Endodermal cell (in vitro differentiated cells): ENCODE measurements around the gene HUS1B. TPM values are rescaled to one million over a fixed set of nuclear protein-coding genes. Genes with fewer than 3 reads are reported as not detected.
A peak's percentile ranks its signal among the peaks of the same experiment; 100 is the strongest.

Source experiments
- DNase-seq: peaks from one replicate; pipeline ENCODE4 v3.0.0-alpha.2; 2017
- H3K27ac ChIP-seq: 2 replicates; pipeline ENCODE4 v1.5.1; 2013; ENCODE audit warnings: mild to moderate bottlenecking, low read depth, low read length, moderate library complexity
- H3K27me3 ChIP-seq: 2 replicates; pipeline ENCODE4 v1.6.1; 2013; ENCODE audit warnings: mild to moderate bottlenecking, low read length, moderate library complexity; ENCODE audit not compliant: insufficient read depth, control insufficient read depth, poor library complexity, severe bottlenecking
- H3K36me3 ChIP-seq: 2 replicates; pipeline ENCODE4 v1.7.0; 2013; ENCODE audit warnings: mild to moderate bottlenecking, low read length, moderate library complexity; ENCODE audit not compliant: control insufficient read depth, insufficient read depth
- H3K4me1 ChIP-seq: one replicate; pipeline ENCODE4 v1.7.0; 2013; ENCODE audit warnings: low read length; ENCODE audit not compliant: control insufficient read depth, insufficient read depth
- H3K4me3 ChIP-seq: 2 replicates; pipeline ENCODE4 v1.5.1; 2013; ENCODE audit warnings: mild to moderate bottlenecking, low read length, moderate library complexity
- H3K9ac ChIP-seq: 2 replicates; pipeline ENCODE4 v1.6.1; 2013; ENCODE audit warnings: mild to moderate bottlenecking, low read length, moderate library complexity; ENCODE audit not compliant: poor library complexity, severe bottlenecking; ENCODE audit errors: extremely low read depth
- H3K9me3 ChIP-seq: 2 replicates; pipeline ENCODE4 v1.6.1; 2013; ENCODE audit warnings: mild to moderate bottlenecking, low read length, moderate library complexity; ENCODE audit not compliant: control insufficient read depth
- H3K27ac Mint-ChIP-seq: 2 replicates; pipeline ENCODE4 v1.8.0; 2020; ENCODE audit warnings: mixed read lengths
- H3K27me3 Mint-ChIP-seq: 2 replicates; pipeline ENCODE4 v1.8.0; 2021; ENCODE audit warnings: mild to moderate bottlenecking, mixed read lengths; ENCODE audit not compliant: insufficient read depth
- H3K36me3 Mint-ChIP-seq: 2 replicates; pipeline ENCODE4 v1.8.0; 2020; ENCODE audit warnings: low read depth, mixed read lengths
- H3K4me1 Mint-ChIP-seq: 2 replicates; pipeline ENCODE4 v1.8.0; 2020; ENCODE audit warnings: mixed read lengths
- H3K4me3 Mint-ChIP-seq: 2 replicates; pipeline ENCODE4 v1.8.0; 2020; ENCODE audit warnings: mild to moderate bottlenecking, moderate library complexity, mixed read lengths
- H3K9me3 Mint-ChIP-seq: 2 replicates; pipeline ENCODE4 v1.8.0; 2020; ENCODE audit warnings: mild to moderate bottlenecking, mixed read lengths
- CTCF ChIP-seq: fragments of 200-600 bp; sonication (generic); conservative IDR thresholded peaks from 2 replicates; pipeline ENCODE4 v1.5.0; 2021; ENCODE audit warnings: antibody characterized with exemption, mild to moderate bottlenecking
- WGBS, 2 experiments: methylation state at CpG; one replicate each; pipeline versions ENCODE4 v1.1.5 to v1.1.7; 2013; ENCODE audit warnings: missing lambda C conversion rate in 2 of 2, mixed read lengths in 1 of 2; ENCODE audit not compliant: insufficient coverage in 1 of 2, insufficient read length in 1 of 2; 5-methylcytosine and 5-hydroxymethylcytosine counted together
- total RNA-seq, 2 donors: library from RNA; stranded (reverse); fragmentation: NEBNext Ultra II Directional in 1 of 2; extraction: Animal tissue kit (Norgen Biotek cat#: 25700) in 1 of 2; gene quantifications; 2 replicates in 1 of 2; 3 replicates in 1 of 2; pipeline ENCODE4 v1.2.1, GENCODE V29; 2021

Gene HUS1B
- total RNA-seq, 2 donors from 2014 or later, result 1.0 to 1.1 TPM

DNA sequence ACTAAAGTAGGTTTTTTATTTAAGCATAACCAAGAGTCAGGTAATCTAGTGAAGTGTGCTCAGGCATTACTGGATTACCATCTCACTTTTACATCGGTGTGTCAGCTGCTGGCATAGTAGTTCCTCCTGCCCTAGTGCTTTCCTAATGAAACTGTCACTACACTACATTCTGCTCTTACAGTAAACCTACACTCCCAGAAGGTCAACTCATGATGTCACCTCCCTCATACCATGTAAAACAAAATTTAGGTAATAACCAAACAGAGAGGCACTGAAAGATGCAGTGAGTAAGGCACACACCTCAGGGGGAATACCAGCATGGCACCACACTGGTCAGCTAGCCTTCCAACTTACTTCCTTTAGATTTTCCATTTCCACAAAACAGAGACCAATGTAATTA is 23.3 kb downstream of the HUS1B start:
- Mint-ChIP-seq H3K4me1 (no peaks in the 10 kb centered on the region), H3K27ac (no peak overlapping the region), H3K4me3 (no peak overlapping the region), H3K27me3 (no peaks in the 10 kb centered on the region), H3K9me3 (no peaks in the 10 kb centered on the region), H3K36me3 (peaks cover 31% of the 10 kb centered on the region)
- Histone ChIP-seq H3K27me3 (no peaks in the 10 kb centered on the region), H3K9me3 (no peaks in the 10 kb centered on the region), H3K36me3 (peaks cover 24% of the 10 kb centered on the region), H3K4me1 (no peaks in the 10 kb centered on the region), H3K4me3 (no peak overlapping the region), H3K27ac (no peak overlapping the region), H3K9ac (no peak overlapping the region)
- TF ChIP-seq CTCF, result no peak
- no peak for DNase-seq
- WGBS, 2 experiments, result 95 to 100% methylated on average over 1 of the region's 1 CpG

- no peak overlapping the region for H3K9ac ChIP-seq
- WGBS, 2 experiments, result 95 to 100% methylated on average over 1 to 3 of the region's 3 CpGs
- no peak overlapping the region for H3K4me3 ChIP-seq
- no peak overlapping the region for H3K27ac ChIP-seq
- no peaks in the 10 kb centered on the region for H3K9me3 ChIP-seq
- Mint-ChIP-seq H3K4me3 (no peak overlapping the region), H3K36me3 (peaks cover 7% of the 10 kb centered on the region), H3K27ac (no peak overlapping the region), H3K27me3 (no peaks in the 10 kb centered on the region), H3K4me1 (peaks cover 7% of the 10 kb centered on the region), H3K9me3 (no peaks in the 10 kb centered on the region)
- H3K36me3 ChIP-seq, result peaks cover 27% of the 10 kb centered on the region
- DNase-seq, result no peak
- no peak for TF ChIP-seq CTCF
- no peaks in the 10 kb centered on the region for H3K27me3 ChIP-seq
- no peaks in the 10 kb centered on the region for H3K4me1 ChIP-seq
Observed at GRCh38 chr6:628766-629165, 28.1 kb downstream of the HUS1B start.

GRCh38 chr6:626236-626635 is 30.7 kb downstream of the HUS1B start:
- Histone ChIP-seq H3K27me3 (no peaks in the 10 kb centered on the region), H3K36me3 (peaks cover 33% of the 10 kb centered on the region), H3K9ac (no peak overlapping the region), H3K27ac (no peak overlapping the region), H3K4me3 (no peak overlapping the region), H3K9me3 (no peaks in the 10 kb centered on the region), H3K4me1 (peaks cover 2% of the 10 kb centered on the region)
- peaks cover 2% of the 10 kb centered on the region for H3K36me3 Mint-ChIP-seq
- H3K4me1 Mint-ChIP-seq, result peaks cover 18% of the 10 kb centered on the region
- no peak for DNase-seq
- no peak overlapping the region for H3K4me3 Mint-ChIP-seq
- H3K27me3 Mint-ChIP-seq, result no peaks in the 10 kb centered on the region
- no peaks in the 10 kb centered on the region for H3K9me3 Mint-ChIP-seq
- WGBS, 2 experiments, result 90 to 97% methylated on average over 7 to 9 of the region's 9 CpGs
- TF ChIP-seq CTCF, result no peak
- peak overlapping the region; percentile 69 for H3K27ac Mint-ChIP-seq
